Type B pancreatic cell (in vitro differentiated cells): ENCODE results near the gene CTAG1A. TPM values are rescaled to one million over a fixed set of nuclear protein-coding genes. Genes with fewer than 3 reads are reported as not detected.
"Not testable (repeated sequence)": the region's sequence is repeated elsewhere in the genome, so short reads cannot be mapped to it uniquely, and the experiment has no call there.

Experiments
- DNase-seq: peaks from one replicate; pipeline ENCODE4 v3.0.0; 2021; ENCODE audit warnings: mixed read lengths; ENCODE audit not compliant: unreplicated experiment; ENCODE audit errors: extremely low spot score
- H3K27ac Mint-ChIP-seq: 2 replicates; pipeline ENCODE4 v1.8.0; 2021; ENCODE audit warnings: mild to moderate bottlenecking, mixed read lengths
- H3K27me3 Mint-ChIP-seq: 2 replicates; pipeline ENCODE4 v1.8.0; 2021; ENCODE audit warnings: mixed read lengths
- H3K36me3 Mint-ChIP-seq: 2 replicates; pipeline ENCODE4 v1.8.0; 2021; ENCODE audit warnings: mixed read lengths
- H3K4me1 Mint-ChIP-seq: one replicate; pipeline ENCODE4 v1.8.0; 2021; ENCODE audit warnings: mixed read lengths; ENCODE audit not compliant: unreplicated experiment
- H3K4me3 Mint-ChIP-seq: 2 replicates; pipeline ENCODE4 v1.8.0; 2021; ENCODE audit warnings: mild to moderate bottlenecking, mixed read lengths
- H3K9me3 Mint-ChIP-seq: 2 replicates; pipeline ENCODE4 v1.8.0; 2021; ENCODE audit warnings: mixed read lengths
- CTCF ChIP-seq: fragments of 200-600 bp; sonication (generic); conservative IDR thresholded peaks from 2 replicates; pipeline ENCODE4 v1.5.0; 2021; ENCODE audit warnings: antibody characterized with exemption, mild to moderate bottlenecking
- total RNA-seq: library from RNA; stranded (reverse); gene quantifications from 2 replicates; pipeline ENCODE4 v1.2.1, GENCODE V29; 2021; ENCODE audit warnings: low replicate concordance

Gene CTAG1A
- total RNA-seq, 1 donor from 2014 or later = not detected

DNA sequence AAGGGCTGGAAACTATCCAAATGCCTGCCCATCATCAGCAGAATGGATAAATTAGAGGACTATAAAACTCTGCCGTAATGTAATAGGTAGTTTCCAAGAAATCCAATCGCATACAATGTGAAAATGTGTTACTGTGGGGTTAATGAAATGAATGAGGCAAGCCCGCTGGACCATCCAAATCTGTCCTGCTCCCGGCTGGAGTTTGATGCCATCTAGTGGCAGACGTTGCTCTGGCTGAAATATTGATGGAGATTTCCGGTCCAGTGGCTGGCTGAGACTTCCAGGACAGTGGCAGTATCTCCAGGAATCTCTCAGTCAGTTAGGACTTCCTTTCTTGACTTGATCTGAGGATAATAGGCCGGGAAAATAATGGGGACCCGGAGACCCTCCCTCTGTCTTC is 1.9 kb upstream of the CTAG1A start:
- not testable (repeated sequence) for DNase-seq, H3K27ac Mint-ChIP-seq, H3K27me3 Mint-ChIP-seq, H3K36me3 Mint-ChIP-seq, H3K4me1 Mint-ChIP-seq, H3K4me3 Mint-ChIP-seq, H3K9me3 Mint-ChIP-seq

GRCh38 chrX:154590415-154590814 is 5.5 kb downstream of the CTAG1A start:
- not testable (repeated sequence) for H3K4me3 Mint-ChIP-seq, H3K27ac Mint-ChIP-seq, H3K27me3 Mint-ChIP-seq, H3K36me3 Mint-ChIP-seq, H3K9me3 Mint-ChIP-seq, DNase-seq, H3K4me1 Mint-ChIP-seq

DNA sequence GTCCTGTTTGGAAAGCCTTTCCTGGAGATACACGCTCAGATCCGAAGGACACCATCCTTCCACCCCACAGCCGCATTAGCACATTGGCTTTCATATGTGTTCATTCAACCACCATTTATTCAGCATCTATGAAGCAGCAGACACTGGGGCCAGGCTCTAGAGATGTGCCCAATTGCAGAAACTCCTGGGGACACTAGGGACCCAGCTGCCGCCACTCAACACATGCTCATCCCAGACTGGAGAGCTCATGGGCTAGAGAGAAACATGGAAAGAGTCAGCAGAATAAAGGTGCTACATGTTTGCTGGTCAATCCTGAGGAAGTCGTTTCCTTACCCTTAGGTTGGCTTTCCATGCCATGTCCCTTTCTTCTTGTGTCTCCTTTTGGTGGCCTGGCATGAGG is 7.6 kb downstream of the CTAG1A start:
- Mint-ChIP-seq H3K36me3 (no peaks in the 10 kb centered on the region), H3K27me3 (no peaks in the 10 kb centered on the region), H3K4me1 (no peaks in the 10 kb centered on the region), H3K9me3 (peaks cover 4% of the 10 kb centered on the region), H3K27ac (no peak overlapping the region), H3K4me3 (no peak overlapping the region)
- TF ChIP-seq CTCF = no peak
- DNase-seq = no peak

- H3K36me3 Mint-ChIP-seq = no peaks in the 10 kb centered on the region
- TF ChIP-seq CTCF = no peak
- H3K27me3 Mint-ChIP-seq = no peaks in the 10 kb centered on the region
- H3K27ac Mint-ChIP-seq = no peak overlapping the region
- no peak for DNase-seq
- H3K4me1 Mint-ChIP-seq = no peaks in the 10 kb centered on the region
- peaks cover 10% of the 10 kb centered on the region for H3K9me3 Mint-ChIP-seq
- no peak overlapping the region for H3K4me3 Mint-ChIP-seq
Observed at GRCh38 chrX:154593201-154593600, 8.3 kb downstream of the CTAG1A start.

- no peak for TF ChIP-seq CTCF
- no peaks in the 10 kb centered on the region for H3K27me3 Mint-ChIP-seq
- no peak overlapping the region for H3K4me3 Mint-ChIP-seq
- H3K9me3 Mint-ChIP-seq = peaks cover 10% of the 10 kb centered on the region
- no peaks in the 10 kb centered on the region for H3K4me1 Mint-ChIP-seq
- no peak overlapping the region for H3K27ac Mint-ChIP-seq
- H3K36me3 Mint-ChIP-seq = no peaks in the 10 kb centered on the region
- DNase-seq = no peak
Observed at GRCh38 chrX:154594491-154594890, 9.6 kb downstream of the CTAG1A start.

DNA sequence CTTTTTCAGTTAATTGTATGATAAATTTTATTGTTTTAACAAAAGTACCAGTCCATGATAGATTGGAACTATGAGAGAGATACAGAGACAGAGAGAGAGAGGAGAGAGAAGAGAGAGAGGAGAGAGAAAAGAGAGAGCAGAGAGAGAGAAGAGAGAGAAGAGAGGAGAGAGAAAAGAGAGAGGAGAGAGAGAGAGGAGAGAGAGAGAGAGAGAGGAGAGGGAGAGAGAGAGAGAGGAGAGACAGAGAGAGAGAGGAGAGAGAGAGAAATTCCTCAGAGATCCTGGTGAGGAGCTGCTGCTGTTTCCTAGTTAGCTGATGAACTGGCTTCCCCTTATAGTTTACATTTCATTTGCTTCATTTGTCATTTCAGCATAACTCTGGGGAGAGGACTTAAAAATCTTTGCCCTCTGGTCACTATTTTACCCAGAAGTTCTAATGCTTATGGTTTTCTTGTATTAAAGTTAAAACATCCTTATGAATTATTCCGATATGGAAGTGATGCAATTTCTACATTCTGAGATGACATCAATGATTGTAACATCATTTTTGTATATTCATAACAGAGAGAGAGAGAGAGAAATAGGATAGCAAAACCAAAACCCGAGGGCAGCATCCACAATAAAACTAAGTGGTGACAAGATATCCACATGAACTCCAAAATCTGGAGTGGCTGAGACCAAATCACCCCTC is 10.8 kb downstream of the CTAG1A start:
- TF ChIP-seq CTCF = no peak
- peaks cover 10% of the 10 kb centered on the region for H3K9me3 Mint-ChIP-seq
- DNase-seq = no peak
- no peak overlapping the region for H3K27ac Mint-ChIP-seq
- H3K4me3 Mint-ChIP-seq = no peak overlapping the region
- H3K27me3 Mint-ChIP-seq = no peaks in the 10 kb centered on the region
- H3K4me1 Mint-ChIP-seq = no peaks in the 10 kb centered on the region
- H3K36me3 Mint-ChIP-seq = no peaks in the 10 kb centered on the region
